Calu3 (cell line): ENCODE results near the gene F12. TPM values are rescaled to one million over a fixed set of nuclear protein-coding genes. Genes with fewer than 3 reads are reported as not detected.

Experiments
- BruUV-seq: library from RNA; stranded (reverse); fragments of 400-500 nt; replicated peaks from 2 replicates; lab custom pipeline; 2021; lab: Mats Ljungman, UMichigan
- CTCF ChIA-PET: fragments of 300-600 bp; sonication (Branson Sonifier 250); formaldehyde crosslinking; loops from one replicate; lab custom pipeline; 2022; ENCODE audit warnings: antibody characterized with exemption; lab: Charles Lee
- DNase-seq: peaks from one replicate; pipeline ENCODE4 v3.0.0; 2022
- H3K27ac Mint-ChIP-seq: one replicate; pipeline ENCODE4 v1.8.0; 2022; ENCODE audit warnings: mixed read lengths; ENCODE audit not compliant: unreplicated experiment
- H3K27me3 Mint-ChIP-seq: one replicate; pipeline ENCODE4 v1.8.0; 2022; ENCODE audit warnings: mixed read lengths; ENCODE audit not compliant: unreplicated experiment
- H3K36me3 Mint-ChIP-seq: one replicate; pipeline ENCODE4 v1.8.0; 2022; ENCODE audit warnings: mild to moderate bottlenecking, moderate library complexity, mixed read lengths; ENCODE audit not compliant: insufficient read depth, unreplicated experiment
- H3K4me1 Mint-ChIP-seq: one replicate; pipeline ENCODE4 v1.8.0; 2022; ENCODE audit warnings: mild to moderate bottlenecking, low read depth, mixed read lengths; ENCODE audit not compliant: unreplicated experiment
- H3K4me3 Mint-ChIP-seq: one replicate; pipeline ENCODE4 v1.8.0; 2022; ENCODE audit warnings: mild to moderate bottlenecking, low read depth, moderate library complexity, mixed read lengths; ENCODE audit not compliant: unreplicated experiment
- H3K9me3 Mint-ChIP-seq: one replicate; pipeline ENCODE4 v1.8.0; 2022; ENCODE audit warnings: low read depth, mixed read lengths; ENCODE audit not compliant: unreplicated experiment
- CTCF ChIP-seq: fragments of 200-600 bp; IDR thresholded peaks from one replicate; pipeline ENCODE4 v1.8.0; 2022; ENCODE audit warnings: antibody characterized with exemption; ENCODE audit not compliant: unreplicated experiment
- intact Hi-C: fragments of 100-400 bp; cut with micrococcal nuclease; formaldehyde crosslinking; loops from one replicate; pipeline ENCODE4 v1.10.0; 2022; ENCODE audit not compliant: unreplicated experiment
- total RNA-seq: library from RNA; stranded (reverse); gene quantifications from 2 replicates; pipeline ENCODE4 v1.2.3, GENCODE V29; 2022

Gene F12
- total RNA-seq, 1 experiment from 2014 or later = 14.3 TPM

GRCh38 chr5:177438468-177438867 lies 29.1 kb upstream of the F12 start:
- peaks cover 7% of the 10 kb centered on the region for H3K4me1 Mint-ChIP-seq
- H3K27ac Mint-ChIP-seq = peak overlapping the region; percentile 14
- no peaks in the 10 kb centered on the region for H3K9me3 Mint-ChIP-seq
- BruUV-seq = no TSS peak
- intact Hi-C loops = no loop called here
- DNase-seq = no peak
- no peak for TF ChIP-seq CTCF
- CTCF ChIA-PET = interaction anchor here (1.1 kb wide), 1 partner anchor 17 kb away, joined by 4 read pairs; no protein-coding TSS in a partner anchor
- H3K27me3 Mint-ChIP-seq = no peaks in the 10 kb centered on the region
- no peak overlapping the region for H3K4me3 Mint-ChIP-seq
- peaks cover 74% of the 10 kb centered on the region for H3K36me3 Mint-ChIP-seq

DNA sequence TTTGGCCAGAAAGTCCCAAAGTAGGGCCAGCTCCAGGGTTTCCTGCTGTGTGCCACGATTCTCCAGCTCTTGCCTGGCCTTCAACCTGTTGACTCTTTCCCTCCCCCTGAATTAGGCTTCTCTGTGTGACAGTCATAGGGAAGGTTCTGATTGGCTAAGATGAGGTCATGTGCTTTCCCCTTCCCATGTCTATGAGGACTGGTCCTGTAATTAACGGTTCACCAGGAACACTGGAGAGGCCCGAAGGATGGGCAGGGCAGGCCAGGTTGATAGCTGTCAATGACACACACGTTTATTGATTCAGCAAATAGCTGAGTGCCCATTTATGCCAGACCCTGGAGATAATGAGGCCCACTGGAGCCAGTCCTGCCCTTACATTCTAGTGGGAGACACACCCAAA lies 28.3 kb upstream of the F12 start:
- H3K27ac Mint-ChIP-seq = peak overlapping the region; percentile 14
- H3K9me3 Mint-ChIP-seq = no peaks in the 10 kb centered on the region
- CTCF ChIA-PET = interaction anchor here (0.6 to 1.0 kb wide), 2 partner anchors 11 to 43 kb away, joined by 3 to 4 read pairs; partner anchors contain the start of gene GRK6
- TSS peak; percentile 11 for BruUV-seq
- peaks cover 76% of the 10 kb centered on the region for H3K36me3 Mint-ChIP-seq
- H3K4me3 Mint-ChIP-seq = no peak overlapping the region
- no peaks in the 10 kb centered on the region for H3K27me3 Mint-ChIP-seq
- no peak for TF ChIP-seq CTCF
- intact Hi-C loops = no loop called here
- peaks cover 7% of the 10 kb centered on the region for H3K4me1 Mint-ChIP-seq
- no peak for DNase-seq

DNA sequence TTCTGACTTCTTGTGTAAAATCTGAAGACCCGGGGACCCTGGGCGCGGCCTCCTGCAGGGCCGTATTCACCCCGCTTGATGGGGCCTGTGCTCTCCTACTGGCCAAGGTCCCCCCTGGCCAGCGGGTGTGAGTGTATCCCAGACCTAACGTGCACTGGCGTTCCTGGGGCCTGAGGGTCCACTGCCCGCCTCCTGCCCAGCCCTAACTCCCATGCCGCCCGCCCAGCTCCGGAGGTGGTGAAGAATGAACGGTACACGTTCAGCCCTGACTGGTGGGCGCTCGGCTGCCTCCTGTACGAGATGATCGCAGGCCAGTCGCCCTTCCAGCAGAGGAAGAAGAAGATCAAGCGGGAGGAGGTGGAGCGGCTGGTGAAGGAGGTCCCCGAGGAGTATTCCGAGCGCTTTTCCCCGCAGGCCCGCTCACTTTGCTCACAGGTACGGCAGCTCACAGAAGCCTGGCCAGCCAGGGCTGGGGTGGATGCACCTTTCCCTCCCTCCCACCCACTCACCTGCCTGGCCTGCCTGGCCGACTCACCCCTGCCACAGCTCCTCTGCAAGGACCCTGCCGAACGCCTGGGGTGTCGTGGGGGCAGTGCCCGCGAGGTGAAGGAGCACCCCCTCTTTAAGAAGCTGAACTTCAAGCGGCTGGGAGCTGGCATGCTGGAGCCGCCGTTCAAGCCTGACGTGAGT lies 26.6 kb upstream of the F12 start:
- DNase-seq = no peak
- no peaks in the 10 kb centered on the region for H3K27me3 Mint-ChIP-seq
- no peak for TF ChIP-seq CTCF
- H3K27ac Mint-ChIP-seq = no peak overlapping the region
- H3K36me3 Mint-ChIP-seq = peaks cover 65% of the 10 kb centered on the region
- intact Hi-C loops = no loop called here
- peaks cover 7% of the 10 kb centered on the region for H3K4me1 Mint-ChIP-seq
- CTCF ChIA-PET = no interaction called here
- H3K4me3 Mint-ChIP-seq = no peak overlapping the region
- BruUV-seq = no TSS peak
- H3K9me3 Mint-ChIP-seq = no peaks in the 10 kb centered on the region

- peaks cover 68% of the 10 kb centered on the region for H3K36me3 Mint-ChIP-seq
- BruUV-seq = no TSS peak
- H3K4me3 Mint-ChIP-seq = no peak overlapping the region
- peaks cover 7% of the 10 kb centered on the region for H3K4me1 Mint-ChIP-seq
- no peaks in the 10 kb centered on the region for H3K27me3 Mint-ChIP-seq
- no peak for DNase-seq
- CTCF ChIA-PET = interaction anchor here (0.6 kb wide), 1 partner anchor 46 kb away, joined by 4 read pairs; no protein-coding TSS in a partner anchor
- no peak for TF ChIP-seq CTCF
- no peaks in the 10 kb centered on the region for H3K9me3 Mint-ChIP-seq
- no peak overlapping the region for H3K27ac Mint-ChIP-seq
- intact Hi-C loops = no loop called here
Measured at GRCh38 chr5:177434942-177435738, 25.8 kb upstream of the F12 start.
